GM21529 (cell line): ENCODE data around the gene NGDN.

ENCODE experiments used
- ATAC-seq: cut with Tn5 transposase; IDR thresholded peaks from one replicate; pipeline ENCODE4 v1.9.1; 2021; ENCODE audit not compliant: unreplicated experiment

The NGDN gene

DNA sequence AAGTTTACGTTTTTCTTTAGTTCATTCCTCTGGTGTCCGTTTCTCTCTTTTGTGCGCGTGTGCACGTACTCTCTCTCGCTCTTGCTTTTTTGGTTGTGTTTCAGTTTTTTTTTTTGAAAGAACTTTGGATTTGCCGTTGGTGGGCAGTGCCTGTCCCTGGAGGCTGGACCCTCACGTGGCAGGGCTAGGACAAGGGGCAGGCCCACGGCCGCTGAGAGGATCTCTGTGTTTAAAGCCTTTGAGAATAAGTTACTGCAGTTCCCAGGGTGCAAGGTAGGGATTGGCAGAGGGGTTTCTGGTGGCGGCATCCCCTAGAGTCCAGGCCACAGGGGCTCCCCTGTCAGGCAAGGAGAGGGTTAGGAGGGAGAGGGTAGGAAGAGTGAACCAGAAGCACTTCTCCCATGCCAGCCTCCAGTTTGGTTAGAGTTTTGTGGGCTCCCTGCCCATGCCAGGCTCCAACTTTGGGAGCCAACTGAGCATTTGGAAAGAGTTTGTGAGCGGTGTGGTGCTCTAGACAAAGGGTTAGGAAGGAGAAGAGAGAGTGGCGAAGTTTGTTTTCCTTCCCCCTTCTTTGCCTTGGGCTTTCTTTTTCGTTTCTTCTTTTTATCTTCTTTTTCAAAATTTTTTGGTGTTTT, 51.5 kb downstream of the NGDN start:
- ATAC-seq, result no peak

- ATAC-seq, result no peak
Measured at GRCh38 chr14:23521785-23522640, 52.5 kb downstream of the NGDN start.

DNA sequence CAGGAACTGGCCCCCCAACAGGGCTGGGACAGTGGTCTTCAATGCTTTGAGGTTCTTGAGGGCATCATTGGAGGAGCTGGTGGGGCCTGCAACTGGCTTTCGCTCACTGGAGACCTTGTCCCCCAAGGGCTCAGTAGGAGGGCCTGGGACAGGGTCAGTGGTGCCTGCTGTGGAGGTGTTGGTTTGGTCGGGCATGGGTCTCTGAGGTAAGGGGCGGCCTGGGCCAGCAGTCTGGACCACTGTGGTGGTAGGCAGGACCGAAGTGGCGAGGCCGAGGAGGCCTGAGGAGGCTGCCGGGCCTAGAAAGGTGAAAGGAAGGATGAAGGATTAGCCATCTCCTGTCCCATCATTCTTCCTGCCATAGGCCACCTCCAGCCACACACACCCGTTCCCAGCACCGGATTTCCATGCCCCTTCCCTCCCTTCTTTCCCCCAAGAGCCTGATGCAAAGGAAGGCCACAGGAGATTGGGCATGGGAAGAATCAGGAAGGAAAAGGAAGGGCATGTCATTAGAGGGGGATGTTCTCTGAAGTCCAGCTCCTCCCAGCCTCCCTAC, 53.2 kb downstream of the NGDN start:
- no peak for ATAC-seq

- ATAC-seq, result no peak
Measured at GRCh38 chr14:23523229-23524016, 53.9 kb downstream of the NGDN start.

DNA sequence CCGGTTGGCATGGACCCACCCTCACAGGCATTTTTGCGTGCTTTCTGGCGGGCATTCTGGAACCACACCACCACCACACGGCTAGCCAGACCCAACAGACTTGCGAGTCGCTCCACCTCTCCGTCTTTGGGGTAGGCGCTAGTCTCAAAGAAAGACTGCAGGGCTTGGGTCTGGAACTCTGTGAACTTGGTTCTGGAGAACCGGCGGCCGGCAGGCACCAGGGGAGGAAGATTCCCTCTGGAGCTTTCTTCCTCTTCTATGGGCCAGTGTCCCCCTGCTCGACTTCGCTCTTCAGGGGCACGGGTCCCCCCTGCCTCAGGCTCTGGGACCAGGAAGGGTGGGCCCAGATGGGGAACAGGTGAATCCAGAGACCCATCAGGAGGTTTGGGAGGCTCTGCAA, 55.5 kb downstream of the NGDN start:
- no peak for ATAC-seq

DNA sequence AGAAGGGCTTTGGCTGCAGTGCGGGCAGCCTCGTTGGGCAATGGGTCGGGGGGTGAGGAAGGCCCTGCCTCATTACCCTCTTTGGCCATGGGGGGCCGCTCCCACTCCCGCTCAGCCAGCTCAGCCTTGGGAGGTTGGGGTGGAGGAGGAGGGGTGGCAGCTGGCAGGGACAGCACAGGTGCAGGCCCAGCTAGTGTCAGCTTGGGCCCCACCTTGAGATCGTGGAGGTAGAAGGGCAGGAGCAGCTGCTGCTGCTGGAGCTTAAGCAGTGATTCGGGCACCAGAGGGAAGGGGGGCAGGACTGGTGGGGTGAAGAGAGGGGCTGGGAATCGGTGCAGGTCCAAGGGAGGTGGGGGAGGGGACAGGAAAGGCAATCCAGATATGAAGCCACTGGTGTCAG, 56.1 kb downstream of the NGDN start:
- no peak for ATAC-seq
